H9 (cell line): ENCODE results near the gene KIF18B. TPM values are rescaled to one million over a fixed set of nuclear protein-coding genes. Genes with fewer than 3 reads are reported as not detected.

Experiments
- DNase-seq: peaks from one replicate; pipeline ENCODE4 v3.0.0-alpha.2; 2017
- H2AFZ ChIP-seq: one replicate; pipeline ENCODE4 v1.6.1; 2013; ENCODE audit warnings: mild to moderate bottlenecking, low read length, control low read depth, moderate library complexity
- H2AK5ac ChIP-seq: 2 replicates; pipeline ENCODE4 v1.6.1; 2013; ENCODE audit warnings: low read length, control low read depth, mixed read lengths; ENCODE audit not compliant: insufficient read length
- H2BK120ac ChIP-seq: one replicate; pipeline ENCODE4 v1.6.1; 2013; ENCODE audit warnings: low read depth, mild to moderate bottlenecking, low read length, control low read depth, inconsistent platforms; ENCODE audit not compliant: poor library complexity, severe bottlenecking
- H2BK12ac ChIP-seq: 2 replicates; pipeline ENCODE4 v1.6.1; 2013; ENCODE audit warnings: low read length, control low read depth, mixed read lengths, low read depth; ENCODE audit not compliant: insufficient read length
- H2BK15ac ChIP-seq: 2 replicates; pipeline ENCODE4 v1.6.1; 2013; ENCODE audit warnings: low read depth, low read length, control low read depth
- H2BK20ac ChIP-seq: one replicate; pipeline ENCODE4 v1.6.1; 2013; ENCODE audit warnings: low read depth, mild to moderate bottlenecking, low read length, control low read depth, inconsistent platforms; ENCODE audit not compliant: poor library complexity, severe bottlenecking
- H2BK5ac ChIP-seq: 2 replicates; pipeline ENCODE4 v1.6.1; 2013; ENCODE audit warnings: low read length, control low read depth, mixed read lengths; ENCODE audit not compliant: insufficient read length
- H3K14ac ChIP-seq: 2 replicates; pipeline ENCODE4 v1.6.1; 2013; ENCODE audit warnings: low read length, control low read depth; ENCODE audit not compliant: insufficient read depth
- H3K18ac ChIP-seq: 2 replicates; pipeline ENCODE4 v1.6.1; 2013; ENCODE audit warnings: low read depth, mild to moderate bottlenecking, mixed read lengths, low read length, control low read depth; ENCODE audit not compliant: insufficient read length
- H3K23ac ChIP-seq: 2 replicates; pipeline ENCODE4 v1.6.1; 2013; ENCODE audit warnings: low read length, control low read depth, mixed read lengths, low read depth; ENCODE audit not compliant: insufficient read length
- H3K23me2 ChIP-seq: 2 replicates; pipeline ENCODE4 v1.6.1; 2013; ENCODE audit warnings: low read depth, mild to moderate bottlenecking, mixed read lengths, low read length, control low read depth; ENCODE audit not compliant: insufficient read length, poor library complexity, severe bottlenecking
- H3K27ac ChIP-seq: 2 replicates; pipeline ENCODE4 v1.5.1; 2013; ENCODE audit warnings: low read length, control low read depth, mixed read lengths, low read depth; ENCODE audit not compliant: insufficient read length
- H3K27me3 ChIP-seq: 2 replicates; pipeline ENCODE4 v1.6.1; 2013; ENCODE audit warnings: low read length, control low read depth, inconsistent platforms; ENCODE audit not compliant: insufficient read depth
- H3K4ac ChIP-seq: 2 replicates; pipeline ENCODE4 v1.6.1; 2013; ENCODE audit warnings: low read depth, mild to moderate bottlenecking, control low read depth, inconsistent platforms, low read length, moderate library complexity
- H3K4me1 ChIP-seq: 2 replicates; pipeline ENCODE4 v1.6.1; 2013; ENCODE audit warnings: low read length, control low read depth, inconsistent platforms; ENCODE audit not compliant: insufficient read depth
- H3K4me2 ChIP-seq: 2 replicates; pipeline ENCODE4 v1.6.1; 2013; ENCODE audit warnings: low read length, control low read depth, mixed read lengths; ENCODE audit not compliant: insufficient read length, insufficient read depth
- H3K56ac ChIP-seq: 2 replicates; pipeline ENCODE4 v1.6.1; 2013; ENCODE audit warnings: low read depth, mild to moderate bottlenecking, mixed read lengths, low read length, control low read depth; ENCODE audit not compliant: insufficient read length
- H3K79me1 ChIP-seq: 2 replicates; pipeline ENCODE4 v1.6.1; 2013; ENCODE audit warnings: low read depth, mild to moderate bottlenecking, moderate library complexity, low read length, control low read depth, inconsistent platforms; ENCODE audit not compliant: insufficient read depth, poor library complexity, severe bottlenecking
- H3K79me2 ChIP-seq: 2 replicates; pipeline ENCODE4 v1.6.1; 2013; ENCODE audit warnings: low read length, control low read depth, inconsistent platforms; ENCODE audit not compliant: insufficient read depth
- H3K9ac ChIP-seq: 2 replicates; pipeline ENCODE4 v1.6.1; 2013; ENCODE audit warnings: low read length, control low read depth, mixed read lengths; ENCODE audit not compliant: insufficient read length; ENCODE audit errors: extremely low read depth
- H3K9me3 ChIP-seq: one replicate; pipeline ENCODE4 v1.6.1; 2013; ENCODE audit warnings: low read depth, low read length, inconsistent platforms; ENCODE audit not compliant: control insufficient read depth
- H3T11ph ChIP-seq: one replicate; pipeline ENCODE4 v1.6.1; 2013; ENCODE audit warnings: mild to moderate bottlenecking, low read length, control low read depth, inconsistent platforms
- H4K20me1 ChIP-seq: one replicate; pipeline ENCODE4 v1.6.1; 2013; ENCODE audit not compliant: control insufficient read depth, insufficient read length, insufficient read depth
- H4K5ac ChIP-seq: 2 replicates; pipeline ENCODE4 v1.6.1; 2013; ENCODE audit warnings: low read depth, mild to moderate bottlenecking, mixed read lengths, low read length, control low read depth; ENCODE audit not compliant: insufficient read length
- H4K8ac ChIP-seq: replicated peaks from 2 replicates; pipeline ENCODE4 v1.6.1; 2013; ENCODE audit warnings: low read length, control low read depth, mixed read lengths, low read depth; ENCODE audit not compliant: insufficient read length
- H4K91ac ChIP-seq: 2 replicates; pipeline ENCODE4 v1.6.1; 2013; ENCODE audit warnings: low read depth, mild to moderate bottlenecking, moderate library complexity, mixed read lengths, low read length, control low read depth; ENCODE audit not compliant: insufficient read length
- H3K27ac Mint-ChIP-seq, 3 experiments: 2 replicates in 2 of 3; 3 replicates in 1 of 3; pipeline ENCODE4 v1.8.0; 2020 to 2021; ENCODE audit warnings: mixed read lengths in 3 of 3, mild to moderate bottlenecking in 1 of 3, moderate library complexity in 1 of 3
- H3K27me3 Mint-ChIP-seq: 2 replicates; pipeline ENCODE4 v1.8.0; 2021; ENCODE audit warnings: low read depth, mild to moderate bottlenecking, moderate library complexity, mixed read lengths
- H3K36me3 Mint-ChIP-seq, 3 experiments: 2 replicates in 2 of 3; 3 replicates in 1 of 3; pipeline ENCODE4 v1.8.0; 2020 to 2021; ENCODE audit warnings: low read depth in 3 of 3, mixed read lengths in 3 of 3; ENCODE audit not compliant: insufficient read depth in 1 of 3
- H3K4me1 Mint-ChIP-seq, 2 experiments: 2 replicates each; pipeline ENCODE4 v1.8.0; 2020; ENCODE audit warnings: mixed read lengths in 2 of 2
- H3K4me3 Mint-ChIP-seq, 2 experiments: 2 replicates in 1 of 2; 3 replicates in 1 of 2; pipeline ENCODE4 v1.8.0; 2020 to 2021; ENCODE audit warnings: mild to moderate bottlenecking in 2 of 2, mixed read lengths in 2 of 2, moderate library complexity in 1 of 2
- H3K9me3 Mint-ChIP-seq, 2 experiments: 2 replicates in 1 of 2; 3 replicates in 1 of 2; pipeline ENCODE4 v1.8.0; 2020; ENCODE audit warnings: mild to moderate bottlenecking in 2 of 2, mixed read lengths in 2 of 2, moderate library complexity in 1 of 2
- CTCF ChIP-seq: fragments of 200-600 bp; sonication (generic); conservative IDR thresholded peaks from 3 replicates; pipeline ENCODE4 v1.8.0; 2021; ENCODE audit warnings: antibody characterized with exemption, mild to moderate bottlenecking
- WGBS: extraction: QIAGEN DNeasy Blood & Tissue Kit; methylation state at CpG from one replicate; pipeline ENCODE4 v1.1.7; 2013; ENCODE audit warnings: missing lambda C conversion rate, low lambda C conversion rate, mixed read lengths; ENCODE audit not compliant: insufficient read length; ENCODE audit errors: extremely low coverage; 5-methylcytosine and 5-hydroxymethylcytosine counted together
- total RNA-seq: library from RNA; stranded (reverse); gene quantifications from 2 replicates; pipeline ENCODE4 v1.2.1, GENCODE V29; 2021

Gene KIF18B
- total RNA-seq, 1 experiment from 2014 or later: 51.8 TPM

GRCh38 chr17:44913676-44914075 is 33.9 kb downstream of the KIF18B start:
- DNase-seq: no peak
- Histone ChIP-seq H3K79me1 (no peaks in the 10 kb centered on the region), H2BK20ac (no peak overlapping the region), H2AFZ (no peak overlapping the region), H2BK12ac (no peak overlapping the region), H4K8ac (no peak overlapping the region), H3K23ac (no peak overlapping the region), H3K9ac (no peak overlapping the region), H3T11ph (no peak overlapping the region), H3K4me2 (no peak overlapping the region), H4K20me1 (no peaks in the 10 kb centered on the region), H2BK5ac (no peak overlapping the region), H4K5ac (no peak overlapping the region), H3K79me2 (no peaks in the 10 kb centered on the region), H3K23me2 (peaks cover 6% of the 10 kb centered on the region), H3K4me1 (peaks cover 2% of the 10 kb centered on the region; the same call in 1 of the 2 replicates), H3K27me3 (peaks cover 4% of the 10 kb centered on the region; the same call in 1 of the 2 replicates), H3K27ac (no peak overlapping the region), H2AK5ac (no peak overlapping the region), H3K9me3 (no peaks in the 10 kb centered on the region), H3K14ac (no peak overlapping the region), H3K18ac (no peak overlapping the region), H2BK15ac (no peak overlapping the region), H3K56ac (no peak overlapping the region), H4K91ac (no peak overlapping the region), H3K4ac (no peak overlapping the region), H2BK120ac (no peak overlapping the region)
- peaks cover 53% of the 10 kb centered on the region for H3K27me3 Mint-ChIP-seq
- WGBS: no CpG with 5 or more reads among the region's 6 CpGs
- no peak for TF ChIP-seq CTCF
- no peaks in the 10 kb centered on the region for H3K36me3 Mint-ChIP-seq
- H3K27ac Mint-ChIP-seq: no peak overlapping the region; a peak in 1 of 7 replicates
- H3K4me1 Mint-ChIP-seq: peaks cover 8 to 10% of the 10 kb centered on the region in 2 experiments; a peak in 3 of 4 replicates
- H3K4me3 Mint-ChIP-seq: no peak overlapping the region; a peak in 2 of 5 replicates
- H3K9me3 Mint-ChIP-seq: no peaks in the 10 kb centered on the region
